ENCODE measurements around the gene BAIAP2L1. TPM values are rescaled to one million over a fixed set of nuclear protein-coding genes. Genes with fewer than 3 reads are reported as not detected.

The BAIAP2L1 gene
- total and polyA plus RNA-seq, 7 donors = 0.80 to 3.0 (median 1.2) TPM

- H3K9me3 ChIP-seq = no peaks in the 10 kb centered on the region
- H3K27me3 ChIP-seq (ENCODE audit: insufficient read depth in 3 of 3, low read length in 2 of 3) = no peaks in the 10 kb centered on the region
- ATAC-seq = peak in 3 of 4 donors; percentile 9 to 20 (median 10)
- H3K4me3 ChIP-seq = no peak overlapping the region
- WGBS, 3 donors = 85 to 89% (median 86%) methylated on average over 16 of the region's 16 CpGs
- H3K4me1 ChIP-seq = no peaks in the 10 kb centered on the region
- H3K36me3 ChIP-seq (ENCODE audit: insufficient read depth in 1 of 2, low read depth in 1 of 2) = peaks cover 0 to 68% of the 10 kb centered on the region in 2 donors
- TF ChIP-seq CTCF (IDR thresholded peaks at IDR 0.05) = no peak
- intact Hi-C loops (cut with DNase I) = loop anchor here (5.0 to 10.0 kb wide), 3 partner anchors 134 to 217 kb away; partner anchors contain the start of gene LMTK2 (in 1 of the 2)
- H3K27ac ChIP-seq = no peak overlapping the region
- DNase-seq = peak in 1 of 2 donors; percentile 35
Observed at GRCh38 chr7:98241674-98242241, 159.1 kb downstream of the BAIAP2L1 start.

Other genes starting within 250 kb of the BAIAP2L1 start
- not detected for gene BHLHA15, start 189.7 kb downstream of the BAIAP2L1 start, total RNA-seq
- not detected for gene BHLHA15, start 189.7 kb downstream of the BAIAP2L1 start, polyA plus RNA-seq
- 10 to 100 TPM in 3 of 4 donors, 1 to 10 TPM in 1; 10.0 to 23.0 (median 18.6) TPM for gene TECPR1, start 148.9 kb downstream of the BAIAP2L1 start, total RNA-seq
- gene TECPR1, start 148.9 kb downstream of the BAIAP2L1 start, polyA plus RNA-seq = 10 to 100 TPM in 2 of 3 donors, 1 to 10 TPM in 1; 7.0 to 14.5 (median 14.0) TPM
- 100 to 1,000 TPM; 231 to 529 (median 366) TPM for gene BRI3, start 119.4 kb downstream of the BAIAP2L1 start, total RNA-seq
- gene BRI3, start 119.4 kb downstream of the BAIAP2L1 start, polyA plus RNA-seq = 100 to 1,000 TPM; 301 to 509 (median 443) TPM
- 1 to 10 TPM; 1.3 to 8.7 (median 3.7) TPM for gene NPTX2, start 216.2 kb upstream of the BAIAP2L1 start, total RNA-seq
- 1 to 10 TPM; 2.1 to 8.3 (median 6.8) TPM for gene NPTX2, start 216.2 kb upstream of the BAIAP2L1 start, polyA plus RNA-seq

All from psoas muscle (tissue), 8 donors.